NT2/D1 (cell line): Measurements from ENCODE around the gene TTC24.
"Not testable (repeated sequence)": the region's sequence is repeated elsewhere in the genome, so short reads cannot be mapped to it uniquely, and the experiment has no call there.

ENCODE experiments used
- DNase-seq: peaks from one replicate; pipeline ENCODE4 v3.0.0-alpha.2; 2011; ENCODE audit warnings: low read depth, low spot score
- H3K27me3 ChIP-seq: 2 replicates; pipeline ENCODE4 v1.6.0; 2011; ENCODE audit warnings: mild to moderate bottlenecking; ENCODE audit not compliant: insufficient read length, insufficient read depth
- H3K36me3 ChIP-seq: 2 replicates; pipeline ENCODE4 v1.6.1; 2011; ENCODE audit warnings: mild to moderate bottlenecking, low read length, mixed read lengths; ENCODE audit not compliant: insufficient read depth, insufficient read length
- H3K4me1 ChIP-seq: 2 replicates; pipeline ENCODE4 v1.5.1; 2011; ENCODE audit not compliant: insufficient read depth, insufficient read length
- H3K4me3 ChIP-seq: 2 replicates; pipeline ENCODE4 v1.5.1; 2011; ENCODE audit warnings: low read depth; ENCODE audit not compliant: insufficient read length
- H3K9ac ChIP-seq: 2 replicates; pipeline ENCODE4 v1.6.0; 2011; ENCODE audit warnings: low read depth; ENCODE audit not compliant: insufficient read length
- H3K9me3 ChIP-seq: 2 replicates; pipeline ENCODE4 v1.5.1; 2011; ENCODE audit warnings: mild to moderate bottlenecking, low read length; ENCODE audit not compliant: insufficient read depth
- SUZ12 ChIP-seq: IDR thresholded peaks from 2 replicates; pipeline ENCODE4 v1.6.1; 2011; ENCODE audit not compliant: insufficient read length, insufficient read depth; ENCODE audit errors: extremely low read depth
- YY1 ChIP-seq: IDR thresholded peaks from 2 replicates; pipeline ENCODE4 v1.6.1; 2011; ENCODE audit not compliant: insufficient read length, insufficient read depth
- ZNF274 ChIP-seq: IDR thresholded peaks from 2 replicates; pipeline ENCODE4 v1.6.1; 2011; ENCODE audit warnings: mild to moderate bottlenecking, low read depth, low read length

TTC24 gene

GRCh38 chr1:156624814-156625435, 45.4 kb downstream of the TTC24 start:
- H3K9ac ChIP-seq: peak overlapping the region; percentile 86
- H3K4me3 ChIP-seq: peak overlapping the region; percentile 63
- peaks cover 10% of the 10 kb centered on the region for H3K4me1 ChIP-seq
- no peak for DNase-seq
- peaks cover 10% of the 10 kb centered on the region; the same call in 1 of the 2 replicates for H3K9me3 ChIP-seq
- no peaks in the 10 kb centered on the region for H3K36me3 ChIP-seq
- TF ChIP-seq SUZ12: peak; percentile 10
- TF ChIP-seq YY1: no peak
- H3K27me3 ChIP-seq: peaks cover 57% of the 10 kb centered on the region

DNA sequence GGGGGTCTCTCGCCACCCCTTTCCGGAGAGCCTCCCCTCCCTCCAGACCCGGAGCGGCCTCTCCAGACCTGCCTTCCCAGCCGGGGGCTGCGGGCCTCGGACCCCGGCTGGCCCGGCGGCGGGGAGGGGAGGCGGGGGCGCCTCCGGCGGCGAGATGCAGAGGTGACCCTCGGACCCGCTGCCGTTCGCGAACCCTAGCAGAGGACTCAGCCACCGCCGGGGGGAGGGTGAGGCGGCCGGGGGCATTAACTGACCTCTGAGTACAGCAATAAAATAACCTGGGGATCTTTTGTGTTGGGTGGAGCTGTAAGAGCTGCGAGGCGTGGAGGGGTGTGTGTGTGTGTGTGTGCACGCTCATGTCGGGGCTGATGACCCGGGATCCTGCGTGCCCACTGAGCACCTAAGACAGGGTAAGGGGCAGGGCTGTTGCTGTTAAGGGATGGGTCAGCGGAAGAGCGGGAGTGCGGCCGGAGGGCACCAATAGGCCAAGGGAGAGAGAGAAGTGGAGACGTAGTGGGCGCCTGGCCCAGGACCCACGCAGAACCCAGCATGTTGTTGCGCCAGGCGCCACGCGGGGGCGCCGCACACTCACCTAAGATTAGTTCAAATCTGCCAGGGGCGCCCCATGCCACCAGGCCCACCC, 46.0 kb downstream of the TTC24 start:
- peak overlapping the region; percentile 63 for H3K4me3 ChIP-seq
- peak overlapping the region; percentile 86 for H3K9ac ChIP-seq
- no peaks in the 10 kb centered on the region for H3K36me3 ChIP-seq
- TF ChIP-seq YY1 (no peak), ZNF274 (no peak), SUZ12 (no peak)
- H3K4me1 ChIP-seq: peaks cover 10% of the 10 kb centered on the region
- DNase-seq: no peak
- H3K27me3 ChIP-seq: peaks cover 51% of the 10 kb centered on the region
- peaks cover 10% of the 10 kb centered on the region; the same call in 1 of the 2 replicates for H3K9me3 ChIP-seq

DNA sequence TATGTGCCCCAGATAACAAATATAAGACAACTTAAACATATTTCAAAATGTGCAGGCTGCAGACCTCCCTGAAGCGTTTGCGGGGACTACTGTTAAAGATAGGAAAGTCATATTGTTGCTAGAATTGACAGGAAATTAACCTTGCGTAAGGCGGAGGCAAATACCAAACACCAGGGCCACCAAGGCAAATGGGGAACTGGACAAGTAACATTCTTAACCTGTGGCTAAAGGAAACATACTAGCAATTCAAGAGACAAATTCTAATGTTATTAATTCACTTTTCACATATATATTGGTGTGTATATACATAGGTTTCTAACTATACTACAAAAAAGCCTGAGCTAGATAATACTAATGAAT, 46.5 kb downstream of the TTC24 start:
- Histone ChIP-seq H3K36me3 (no peaks in the 10 kb centered on the region), H3K9me3 (peaks cover 10% of the 10 kb centered on the region; the same call in 1 of the 2 replicates), H3K4me3 (no peak overlapping the region), H3K9ac (no peak overlapping the region), H3K4me1 (peaks cover 10% of the 10 kb centered on the region), H3K27me3 (peaks cover 47% of the 10 kb centered on the region)
- no peak for DNase-seq
- TF ChIP-seq SUZ12 (no peak), YY1 (no peak), ZNF274 (no peak)

- TF ChIP-seq YY1: no peak
- TF ChIP-seq ZNF274: no peak
- TF ChIP-seq SUZ12: no peak
- Histone ChIP-seq H3K9me3 (peaks cover 10% of the 10 kb centered on the region; the same call in 1 of the 2 replicates), H3K9ac (no peak overlapping the region), H3K4me1 (peaks cover 14% of the 10 kb centered on the region), H3K4me3 (no peak overlapping the region), H3K27me3 (peaks cover 41% of the 10 kb centered on the region), H3K36me3 (no peaks in the 10 kb centered on the region)
- no peak for DNase-seq
These were observed 47.9 kb downstream of the TTC24 start for GRCh38 chr1:156627313-156627880.

- Histone ChIP-seq H3K9ac (no peak overlapping the region), H3K27me3 (peaks cover 24% of the 10 kb centered on the region), H3K9me3 (no peaks in the 10 kb centered on the region), H3K4me1 (peaks cover 11% of the 10 kb centered on the region), H3K4me3 (no peak overlapping the region), H3K36me3 (no peaks in the 10 kb centered on the region)
- DNase-seq: no peak
- TF ChIP-seq SUZ12: no peak
These were observed 50.4 kb downstream of the TTC24 start for GRCh38 chr1:156629823-156630449.

DNA sequence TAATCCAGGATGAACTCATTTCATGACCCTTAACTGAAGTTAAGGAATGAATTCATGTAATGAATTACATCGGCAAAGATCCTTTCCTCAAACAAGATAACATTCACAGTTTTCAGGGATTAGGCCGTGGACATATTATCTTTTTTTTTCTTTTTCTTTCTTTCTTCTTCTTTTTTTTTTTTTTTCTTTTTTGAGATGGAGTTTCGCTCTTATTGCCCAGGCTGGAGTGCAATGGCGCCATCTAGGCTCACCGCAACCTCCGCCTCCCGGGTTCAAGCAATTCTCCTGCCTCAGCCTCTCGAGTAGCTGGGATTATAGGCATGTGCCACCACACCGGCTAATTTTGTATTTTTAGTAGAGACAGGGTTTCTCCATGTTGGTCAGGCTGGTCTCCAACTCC, 51.6 kb downstream of the TTC24 start:
- peaks cover 17% of the 10 kb centered on the region for H3K27me3 ChIP-seq
- not testable (repeated sequence) for H3K36me3 ChIP-seq, H3K4me3 ChIP-seq, DNase-seq, H3K9ac ChIP-seq, H3K4me1 ChIP-seq, H3K9me3 ChIP-seq

DNA sequence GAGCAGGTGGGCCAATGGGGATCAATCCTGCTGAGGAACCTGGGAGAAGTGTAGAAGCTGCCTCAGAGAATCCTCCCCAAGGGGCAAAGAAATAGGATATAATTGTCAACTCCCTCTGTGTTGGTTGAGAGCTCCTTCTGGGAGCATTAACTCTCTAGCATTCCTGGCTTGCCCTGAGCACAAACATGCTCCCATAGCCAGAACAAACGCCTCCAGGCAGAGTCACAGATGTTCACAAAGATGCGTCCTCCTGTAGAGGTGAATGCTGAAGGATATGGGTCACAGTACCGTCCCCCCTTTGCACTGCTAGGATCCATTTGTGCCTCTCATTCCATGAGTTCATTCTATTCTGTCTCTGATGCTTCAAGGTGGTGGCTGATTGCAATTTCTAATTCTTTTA, 52.8 kb downstream of the TTC24 start:
- TF ChIP-seq SUZ12: no peak
- no peak for TF ChIP-seq YY1
- no peak for TF ChIP-seq ZNF274
- Histone ChIP-seq H3K9me3 (no peaks in the 10 kb centered on the region), H3K4me3 (no peak overlapping the region), H3K9ac (no peak overlapping the region), H3K27me3 (peaks cover 13% of the 10 kb centered on the region), H3K36me3 (no peaks in the 10 kb centered on the region), H3K4me1 (peaks cover 7% of the 10 kb centered on the region)
- no peak for DNase-seq
